IPS-18c (cell line): ENCODE data around the gene LMLN.
"Not testable (repeated sequence)": the region's sequence is repeated elsewhere in the genome, so short reads cannot be mapped to it uniquely, and the experiment has no call there.

Source experiments
- H3K4me3 ChIP-seq: 2 replicates; pipeline ENCODE4 v1.7.0; 2013; ENCODE audit warnings: low read depth, mild to moderate bottlenecking, low read length, moderate library complexity; ENCODE audit not compliant: insufficient read depth
- H3K9me3 ChIP-seq: one replicate; pipeline ENCODE4 v1.6.1; 2013; ENCODE audit warnings: mild to moderate bottlenecking, low read length, moderate library complexity; ENCODE audit not compliant: control insufficient read depth, insufficient read depth

Gene LMLN

GRCh38 chr3:198048445-198048844, 88.4 kb downstream of the LMLN start:
- Histone ChIP-seq H3K4me3 (no peak overlapping the region), H3K9me3 (peaks cover 10% of the 10 kb centered on the region)

- H3K9me3 ChIP-seq: peaks cover 10% of the 10 kb centered on the region
- H3K4me3 ChIP-seq: no peak overlapping the region
These were observed 91.8 kb downstream of the LMLN start for GRCh38 chr3:198051836-198052235.

- peaks cover 10% of the 10 kb centered on the region for H3K9me3 ChIP-seq
- H3K4me3 ChIP-seq: not testable (repeated sequence)
These were observed 93.4 kb downstream of the LMLN start for GRCh38 chr3:198053462-198053861.

- Histone ChIP-seq H3K4me3 (no peak overlapping the region), H3K9me3 (no peaks in the 10 kb centered on the region)
These were observed 101.4 kb downstream of the LMLN start for GRCh38 chr3:198061119-198062067.

GRCh38 chr3:198062068-198062465, 102.0 kb downstream of the LMLN start:
- Histone ChIP-seq H3K9me3 (no peaks in the 10 kb centered on the region), H3K4me3 (no peak overlapping the region)

GRCh38 chr3:198064420-198064819, 104.4 kb downstream of the LMLN start:
- no peak overlapping the region for H3K4me3 ChIP-seq
- H3K9me3 ChIP-seq: no peaks in the 10 kb centered on the region

- Histone ChIP-seq H3K4me3 (no peak overlapping the region), H3K9me3 (no peaks in the 10 kb centered on the region)
These were observed 105.9 kb downstream of the LMLN start for GRCh38 chr3:198065897-198066296.

GRCh38 chr3:198067416-198067815, 107.4 kb downstream of the LMLN start:
- no peaks in the 10 kb centered on the region for H3K9me3 ChIP-seq
- no peak overlapping the region for H3K4me3 ChIP-seq

GRCh38 chr3:198070871-198071270, 110.9 kb downstream of the LMLN start:
- Histone ChIP-seq H3K9me3 (no peaks in the 10 kb centered on the region), H3K4me3 (no peak overlapping the region)

- Histone ChIP-seq H3K4me3 (no peak overlapping the region), H3K9me3 (no peaks in the 10 kb centered on the region)
These were observed 111.7 kb downstream of the LMLN start for GRCh38 chr3:198071602-198072287.

GRCh38 chr3:198076722-198077308, 116.8 kb downstream of the LMLN start:
- Histone ChIP-seq H3K9me3 (peaks cover 2% of the 10 kb centered on the region), H3K4me3 (no peak overlapping the region)

GRCh38 chr3:198079771-198080520, 119.9 kb downstream of the LMLN start:
- peaks cover 2% of the 10 kb centered on the region for H3K9me3 ChIP-seq
- peak overlapping the region; percentile 55 for H3K4me3 ChIP-seq

- Histone ChIP-seq H3K4me3 (peak overlapping the region; percentile 55), H3K9me3 (peaks cover 2% of the 10 kb centered on the region)
These were observed 120.7 kb downstream of the LMLN start for GRCh38 chr3:198080521-198081384.

- Histone ChIP-seq H3K9me3 (peaks cover 2% of the 10 kb centered on the region), H3K4me3 (peak overlapping the region; percentile 49; the same call in 1 of the 2 replicates)
These were observed 121.4 kb downstream of the LMLN start for GRCh38 chr3:198081421-198081844.

- not testable (repeated sequence) for H3K4me3 ChIP-seq, H3K9me3 ChIP-seq
These were observed 122.2 kb downstream of the LMLN start for GRCh38 chr3:198082226-198082625.

- Histone ChIP-seq H3K4me3 (no peak overlapping the region), H3K9me3 (no peaks in the 10 kb centered on the region)
These were observed 128.5 kb downstream of the LMLN start for GRCh38 chr3:198088421-198088955.
